Measurements from ENCODE around the gene TRIO.

TRIO gene

DNA sequence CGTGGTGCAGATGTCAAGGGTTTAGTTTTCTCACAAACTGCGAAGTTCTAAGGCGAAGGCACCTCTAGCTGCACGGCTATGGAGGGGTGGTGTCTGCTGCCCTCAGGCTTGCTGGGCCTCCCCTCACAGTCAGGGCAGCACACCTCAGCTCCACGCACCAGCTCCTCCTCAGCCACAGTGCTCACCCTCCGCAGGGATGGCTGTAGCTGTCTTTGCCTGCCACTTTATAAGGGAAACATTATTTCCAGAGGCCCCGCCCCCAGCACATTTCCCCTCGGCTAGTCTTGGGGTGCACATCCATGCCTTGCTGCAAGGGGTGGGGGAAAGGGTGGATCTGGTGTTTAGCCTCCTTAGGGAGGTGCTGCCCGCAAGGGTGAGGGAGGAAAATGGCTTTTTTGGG, 154.6 kb downstream of the TRIO start:
- no peak for DNase-seq (ENCODE audit: low read depth)

DNA sequence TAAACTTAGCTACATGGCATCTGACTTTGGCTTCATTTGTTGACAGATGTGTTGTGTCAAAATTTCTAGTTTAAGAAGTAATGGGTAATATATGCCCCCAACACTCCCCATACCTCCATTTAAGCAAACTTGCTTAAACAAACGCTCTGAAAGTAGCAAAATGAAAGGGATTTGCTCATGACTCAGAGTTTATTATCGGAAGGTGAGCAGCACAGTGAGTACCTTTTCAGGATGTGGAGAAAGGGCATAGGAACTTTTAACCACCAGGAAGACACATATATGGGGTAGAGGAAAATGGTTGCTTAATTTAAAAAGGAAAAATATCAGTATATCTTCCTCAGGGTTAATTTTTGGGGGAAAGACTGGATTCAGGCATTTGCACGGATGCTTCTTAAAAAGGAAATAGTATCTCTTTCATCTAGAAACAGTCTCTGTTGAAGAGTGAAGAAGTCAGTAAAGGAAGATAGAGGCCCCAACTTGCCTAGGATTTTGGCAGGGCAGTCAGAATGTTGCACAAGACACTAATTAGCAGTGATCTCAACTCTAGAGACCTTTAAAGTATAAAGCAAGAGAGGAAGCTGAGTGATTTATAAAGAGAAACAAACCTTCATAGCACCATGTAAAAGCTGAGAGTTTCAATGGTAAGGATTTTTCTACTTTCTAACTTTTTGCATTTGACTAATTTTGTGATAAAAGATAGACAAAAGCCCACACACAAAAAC, 155.1 kb downstream of the TRIO start:
- DNase-seq (ENCODE audit: low read depth), result no peak

DNA sequence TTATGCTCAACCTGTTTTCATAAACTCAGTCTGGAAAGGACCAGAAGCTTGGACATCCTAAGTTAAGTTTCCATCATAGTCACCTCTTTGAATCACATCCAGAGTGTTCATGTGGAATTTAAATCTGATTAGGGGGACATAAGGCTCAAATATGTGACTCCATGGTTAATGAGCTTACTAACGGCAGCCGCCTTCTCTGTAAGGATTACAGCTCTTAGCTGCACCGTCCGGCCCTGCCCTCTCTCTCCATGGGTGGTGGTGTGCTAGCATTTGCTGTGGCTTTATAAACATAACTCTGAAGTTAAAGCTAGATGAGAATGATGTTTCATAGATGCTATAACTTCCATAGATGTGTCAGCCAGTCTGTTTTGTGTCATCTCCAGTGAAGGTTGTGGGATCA, 156.5 kb downstream of the TRIO start:
- no peak for DNase-seq (ENCODE audit: low read depth)

DNA sequence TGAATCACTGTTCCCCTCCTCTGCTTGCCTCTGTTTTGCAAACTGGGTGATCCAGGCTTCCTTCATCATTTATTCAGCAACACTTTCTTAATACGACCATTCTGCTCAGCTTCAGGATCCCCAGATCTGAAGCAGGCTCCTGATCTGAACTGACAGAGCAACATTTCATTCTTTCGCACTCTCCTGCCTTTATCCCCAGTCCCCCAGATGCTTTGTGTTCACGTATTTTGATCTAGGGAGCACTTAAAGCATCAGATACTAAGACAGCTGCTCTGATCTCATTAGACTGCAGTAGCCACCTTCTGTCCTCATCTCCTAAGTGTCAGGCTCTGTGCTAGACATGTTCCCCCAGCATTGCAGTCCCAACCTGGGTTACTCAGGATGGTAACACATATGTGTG, 158.0 kb downstream of the TRIO start:
- no peak for DNase-seq (ENCODE audit: low read depth)

DNA sequence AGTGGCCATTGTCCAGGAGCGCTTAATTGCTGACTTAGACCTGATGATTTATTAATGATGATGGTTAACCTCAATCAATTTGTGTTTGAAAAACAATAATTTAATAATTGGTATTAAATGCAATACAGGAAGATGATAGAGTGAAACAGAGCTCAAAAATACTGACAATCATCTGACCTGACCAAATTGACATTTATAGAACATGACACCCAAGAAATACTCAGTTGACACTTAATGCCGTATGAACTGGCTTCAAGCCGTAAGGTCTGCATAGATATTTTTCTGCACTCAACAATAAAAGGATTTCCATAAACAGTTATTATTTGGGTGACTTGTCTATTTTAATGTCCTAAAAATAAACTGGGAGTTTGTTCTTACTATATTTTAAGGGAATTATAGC, 159.2 kb downstream of the TRIO start:
- no peak for DNase-seq (ENCODE audit: low read depth)

DNA sequence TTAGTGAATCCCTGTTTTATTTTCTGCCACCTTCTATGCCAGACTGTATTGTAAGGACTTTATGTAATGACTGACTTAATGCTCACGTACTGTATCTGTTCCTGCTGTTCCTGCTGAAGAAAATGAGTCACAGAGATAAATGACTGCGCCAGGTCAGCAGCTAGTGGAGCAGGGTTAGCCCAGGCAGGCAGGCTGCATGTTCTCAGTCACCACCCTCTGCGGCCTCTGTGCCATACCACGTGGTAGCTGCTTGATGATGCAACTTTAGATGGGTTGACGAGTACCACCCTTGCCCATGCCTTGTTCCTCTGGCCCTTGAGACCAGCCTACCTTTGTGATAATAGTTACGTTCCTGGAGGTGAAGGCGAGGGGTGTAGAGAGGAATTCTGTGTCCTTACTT, 161.9 kb downstream of the TRIO start:
- DNase-seq (ENCODE audit: low read depth), result peak; percentile 89

DNA sequence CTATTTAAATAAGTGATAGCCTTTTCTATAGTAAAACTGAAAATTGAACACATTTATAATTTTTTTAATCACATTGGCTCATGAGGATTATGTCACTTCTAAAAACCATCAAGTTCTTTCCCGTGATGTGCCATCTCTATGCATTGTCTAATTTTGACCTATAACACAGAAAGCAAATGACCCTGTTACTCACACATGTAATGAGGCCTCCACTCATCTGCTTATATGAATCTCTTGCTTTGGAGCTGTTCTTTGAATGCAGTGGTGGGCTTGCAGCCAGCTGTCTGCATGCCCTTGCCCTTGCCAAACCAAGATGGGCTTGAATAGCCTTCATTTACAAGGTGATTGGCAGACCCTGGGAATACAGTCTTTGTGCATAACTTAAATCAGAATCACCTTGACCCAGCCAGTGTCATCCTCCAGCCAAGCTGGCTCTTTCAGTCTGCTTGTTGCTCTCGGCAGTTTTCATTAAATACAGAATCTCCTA, 163.2 kb downstream of the TRIO start:
- no peak for DNase-seq (ENCODE audit: low read depth)

DNA sequence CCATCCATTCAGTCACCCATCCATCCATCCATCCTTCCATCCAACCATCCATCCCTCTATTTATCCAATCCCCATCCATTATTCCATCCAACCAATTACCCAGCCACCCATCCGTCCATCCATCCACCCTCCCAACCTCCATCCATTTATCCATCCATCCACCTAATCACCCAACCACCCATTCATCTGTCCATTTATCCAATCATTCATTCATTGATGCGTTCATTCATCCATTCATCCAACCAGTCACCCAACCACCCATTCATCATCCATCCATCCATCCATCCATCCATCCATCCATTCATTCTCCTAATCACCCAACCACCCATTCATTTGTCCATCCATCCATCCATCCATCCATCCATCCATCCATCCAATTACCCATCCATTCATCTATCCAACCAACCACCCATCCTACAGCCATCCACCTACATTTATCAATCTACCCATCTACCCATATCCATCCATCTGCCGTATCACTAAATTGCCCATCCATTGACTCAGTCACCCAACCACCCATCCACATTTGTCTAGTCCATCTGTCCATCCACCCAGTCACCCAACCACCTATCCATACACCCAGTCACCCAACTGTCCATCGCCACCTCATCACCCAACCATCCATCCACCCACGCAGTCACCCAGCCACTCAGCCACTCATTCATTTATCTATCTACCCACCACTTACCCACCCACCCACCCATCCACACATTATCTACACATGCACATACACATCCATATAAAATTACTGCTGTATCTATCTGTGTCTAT, 165.4 kb downstream of the TRIO start:
- peak; percentile 39 for DNase-seq (ENCODE audit: low read depth)

DNA sequence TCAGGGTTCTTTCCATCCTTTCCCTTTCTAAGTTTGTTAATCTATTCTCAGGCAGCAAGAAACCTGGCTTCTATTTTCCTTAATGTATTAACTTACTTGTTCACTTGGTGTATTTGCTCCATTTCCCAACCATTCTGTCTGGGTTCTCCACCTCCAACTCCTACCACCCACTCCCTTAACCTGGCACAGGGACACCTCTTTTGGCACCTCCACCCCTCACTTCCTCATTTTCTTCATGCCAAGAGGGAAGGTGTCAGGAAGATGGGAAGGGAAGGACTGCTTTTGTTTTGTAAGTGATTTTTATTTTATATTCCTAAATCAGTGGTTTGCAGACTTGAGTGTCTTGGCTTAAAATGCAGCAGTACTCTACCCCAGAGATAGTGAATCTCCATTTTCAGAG, 166.1 kb downstream of the TRIO start:
- no peak for DNase-seq (ENCODE audit: low read depth)

DNA sequence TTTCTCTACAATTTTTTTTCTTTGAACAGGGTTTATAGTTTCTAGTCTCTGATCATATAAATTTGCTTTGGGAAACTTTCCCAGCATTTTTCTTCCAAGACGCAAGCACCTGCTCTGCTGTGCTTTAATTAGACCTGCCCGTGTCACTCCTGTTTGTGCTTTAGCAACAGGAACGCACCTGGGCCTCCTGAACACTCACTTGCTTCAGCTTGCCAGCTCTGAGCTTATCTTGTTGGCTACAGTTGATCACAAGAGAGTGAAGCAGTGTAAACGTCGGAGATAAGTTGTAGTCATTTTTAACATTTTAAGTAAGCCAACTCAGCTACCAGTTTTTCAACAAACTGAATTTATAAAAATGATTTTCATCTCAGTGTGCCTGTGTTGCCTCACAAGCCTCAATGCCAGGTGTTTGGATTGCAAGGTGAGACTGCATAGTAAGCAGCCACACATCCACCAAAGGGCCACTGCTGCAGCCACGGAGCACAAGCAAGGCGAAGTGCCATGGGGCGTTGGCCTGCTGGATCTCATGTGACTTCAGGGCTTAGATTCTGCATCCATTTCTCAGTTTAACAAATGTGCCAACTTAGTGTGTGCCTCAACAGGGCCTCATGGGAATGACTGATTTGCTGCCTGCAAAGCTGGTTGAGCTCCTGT, 166.9 kb downstream of the TRIO start:
- DNase-seq (ENCODE audit: low read depth), result no peak

DNA sequence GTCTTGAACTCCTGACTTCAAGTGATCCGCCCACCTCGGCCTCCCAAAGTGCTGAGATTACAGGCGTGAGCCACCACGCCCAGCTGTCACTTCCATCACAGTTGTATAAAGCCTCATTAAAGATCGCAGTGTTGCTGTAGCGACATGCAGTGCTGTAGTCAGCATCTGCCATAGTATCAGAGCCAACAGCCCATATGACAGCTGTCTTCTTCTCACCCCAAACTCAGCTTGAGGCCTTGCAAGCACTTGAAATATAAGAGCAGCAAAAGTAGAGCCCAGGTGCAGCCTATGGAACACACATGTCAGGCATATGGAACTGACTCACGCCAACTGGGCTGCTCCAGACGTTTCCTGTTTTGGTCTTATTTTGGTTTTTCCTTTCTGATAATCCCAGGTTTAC, 167.8 kb downstream of the TRIO start:
- DNase-seq (ENCODE audit: low read depth), result no peak

DNA sequence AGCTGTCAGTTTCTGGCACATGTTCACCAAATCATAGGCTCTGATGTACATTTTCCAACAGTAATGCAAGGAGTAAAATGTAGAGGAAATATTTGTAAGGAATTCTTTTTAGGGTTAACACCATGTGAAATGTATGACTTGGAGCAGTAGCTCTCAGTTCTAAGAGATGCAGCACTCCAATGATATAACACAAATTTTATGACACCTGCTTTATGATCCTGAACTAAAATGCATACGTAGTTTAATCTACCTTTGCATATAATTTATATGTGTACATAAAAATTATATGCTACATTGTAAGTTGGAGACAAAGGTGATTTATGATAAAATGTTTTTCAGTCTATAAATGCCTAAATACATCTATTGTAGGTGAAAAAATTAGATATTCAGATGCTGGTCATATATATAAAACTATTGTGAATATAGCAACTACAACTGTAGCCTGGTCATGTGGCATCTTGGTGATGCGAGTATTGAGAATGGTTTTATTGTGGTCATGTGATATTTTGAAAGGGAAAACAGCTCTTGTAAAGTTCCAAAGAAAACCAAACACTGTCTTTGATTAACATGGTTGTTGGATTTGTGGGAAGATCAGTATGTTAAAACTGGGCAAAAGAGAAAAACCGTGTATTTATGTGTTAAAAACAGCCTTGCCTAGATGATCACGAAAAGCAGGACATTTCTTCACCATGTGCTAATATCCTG, 171.0 kb downstream of the TRIO start:
- DNase-seq (ENCODE audit: low read depth), result no peak

DNA sequence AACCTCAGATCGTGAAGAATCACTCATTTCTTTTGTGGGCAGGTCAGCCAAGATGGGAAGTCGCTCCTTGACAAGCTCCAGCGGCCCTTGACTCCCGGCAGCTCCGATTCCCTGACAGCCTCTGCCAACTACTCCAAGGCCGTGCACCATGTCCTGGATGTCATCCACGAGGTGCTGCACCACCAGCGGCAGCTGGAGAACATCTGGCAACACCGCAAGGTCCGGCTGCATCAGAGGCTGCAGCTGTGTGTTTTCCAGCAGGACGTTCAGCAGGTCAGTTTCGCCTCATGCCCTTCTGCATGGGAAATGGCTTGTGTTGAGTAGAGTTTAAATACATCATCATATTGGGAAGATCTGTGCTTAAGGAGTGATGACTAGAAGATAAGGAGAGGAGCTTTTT, 173.3 kb downstream of the TRIO start:
- no peak for DNase-seq (ENCODE audit: low read depth)

DNA sequence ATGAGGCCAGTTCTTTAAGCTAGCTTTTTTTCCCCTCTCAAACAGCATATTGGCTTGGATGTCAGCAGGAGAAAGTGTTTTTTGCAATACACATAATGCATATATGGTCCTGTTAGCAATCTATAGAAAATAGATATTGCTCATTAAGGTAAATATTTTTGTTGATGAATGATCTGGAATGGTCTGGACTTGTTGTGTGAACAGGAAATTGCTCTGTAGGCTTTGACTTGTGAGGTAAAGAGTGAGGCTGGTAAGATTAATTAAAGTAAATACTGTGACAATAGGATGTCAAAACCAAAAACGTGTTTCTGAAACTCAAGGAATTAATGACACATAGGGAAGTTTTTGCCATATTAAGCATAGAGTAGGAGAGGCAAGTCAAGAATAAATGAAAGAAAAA, 176.0 kb downstream of the TRIO start:
- no peak for DNase-seq (ENCODE audit: low read depth)

DNA sequence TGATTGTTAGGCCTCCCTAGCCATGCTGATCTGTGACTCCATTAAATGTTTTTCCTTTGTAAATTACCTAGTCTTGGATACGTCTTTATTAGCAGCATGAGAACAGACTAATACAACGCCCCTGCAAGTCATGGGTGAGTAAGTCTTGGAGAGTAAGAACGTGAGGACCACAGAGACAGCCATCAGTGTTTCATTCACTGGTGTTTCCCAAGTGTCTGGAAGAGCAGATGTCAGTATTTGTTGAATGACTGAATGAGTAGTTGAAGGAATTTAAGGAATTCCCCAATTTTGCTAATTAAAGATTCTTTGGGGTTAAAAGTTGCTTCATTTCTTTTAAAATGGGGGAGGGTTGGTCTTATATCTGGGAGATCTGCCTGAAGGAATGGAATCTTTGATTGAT, 178.8 kb downstream of the TRIO start:
- peak; percentile 33 for DNase-seq (ENCODE audit: low read depth)

DNA sequence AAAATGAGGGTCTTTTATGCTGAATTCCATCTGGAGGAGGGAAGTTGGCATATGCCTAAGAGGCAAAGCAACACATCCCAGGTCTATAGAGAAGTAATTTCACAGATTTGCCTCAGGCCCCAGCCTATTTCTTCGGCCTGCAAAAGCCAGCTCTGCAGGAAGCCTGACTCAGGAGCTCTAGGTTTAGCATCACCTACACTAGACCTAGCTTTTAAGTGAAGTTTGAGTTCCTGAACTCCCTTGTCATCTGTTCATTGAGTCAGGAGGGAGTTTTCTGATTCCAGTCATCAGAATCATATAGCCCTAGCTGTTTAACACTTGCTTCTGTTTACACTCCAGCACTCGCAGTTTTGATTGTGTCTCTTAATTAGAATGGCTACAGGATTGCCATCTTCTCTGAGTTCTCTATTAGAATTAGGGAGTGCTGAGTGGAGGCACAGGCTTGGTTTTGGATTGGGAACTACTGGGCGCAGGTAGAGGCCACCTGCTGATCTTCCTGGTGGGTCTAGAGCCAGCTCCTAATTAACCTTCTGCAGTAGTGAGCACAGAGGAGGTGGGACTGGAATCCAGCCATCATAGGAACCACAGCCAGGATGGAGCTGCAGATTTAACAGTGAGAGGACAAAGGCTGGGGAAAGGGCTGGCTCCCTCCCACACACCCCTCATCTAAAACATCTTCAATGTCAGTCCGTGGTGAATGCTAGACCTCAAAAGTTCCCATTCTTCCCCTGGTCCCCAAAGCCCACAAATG, 179.5 kb downstream of the TRIO start:
- peak; percentile 27 for DNase-seq (ENCODE audit: low read depth)

DNA sequence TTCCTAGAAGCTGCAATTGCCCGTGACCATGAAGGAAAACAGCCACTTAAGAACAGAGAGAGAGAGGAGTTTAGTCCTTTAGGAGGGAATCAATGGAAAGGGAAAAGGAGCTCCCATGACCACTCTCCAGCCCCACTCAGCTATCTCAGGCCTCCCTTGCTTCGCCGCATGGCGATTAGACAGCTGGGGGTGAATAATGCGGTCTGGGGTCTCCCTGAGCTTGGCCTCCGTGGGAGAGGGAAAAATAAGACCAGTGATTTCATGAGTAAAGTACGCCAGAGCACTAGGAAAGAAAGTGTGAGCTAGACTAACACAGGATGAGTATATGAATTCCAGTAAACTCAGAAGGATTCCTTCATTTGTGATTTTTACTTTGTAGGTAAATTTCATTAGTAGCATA, 180.3 kb downstream of the TRIO start:
- DNase-seq (ENCODE audit: low read depth), result no peak

DNA sequence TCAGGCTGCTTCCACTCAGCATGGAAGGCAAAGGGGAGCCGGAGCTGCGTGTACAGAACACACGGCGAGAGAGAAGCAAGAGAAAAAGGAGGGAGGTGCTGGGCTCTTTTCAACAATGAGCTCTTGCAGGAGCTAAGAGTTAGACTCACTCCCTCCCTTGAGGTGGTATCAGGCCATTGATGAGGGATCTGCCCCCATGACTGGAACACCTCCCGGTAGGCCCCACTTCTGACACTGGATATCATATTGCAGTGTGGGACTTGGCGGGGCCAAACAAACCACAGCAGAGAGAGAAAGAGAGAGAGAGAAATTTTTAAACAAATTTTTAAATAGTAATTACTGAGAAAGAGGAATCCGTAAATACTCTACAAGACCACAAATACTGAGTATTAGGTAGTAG, 182.2 kb downstream of the TRIO start:
- no peak for DNase-seq (ENCODE audit: low read depth)

DNA sequence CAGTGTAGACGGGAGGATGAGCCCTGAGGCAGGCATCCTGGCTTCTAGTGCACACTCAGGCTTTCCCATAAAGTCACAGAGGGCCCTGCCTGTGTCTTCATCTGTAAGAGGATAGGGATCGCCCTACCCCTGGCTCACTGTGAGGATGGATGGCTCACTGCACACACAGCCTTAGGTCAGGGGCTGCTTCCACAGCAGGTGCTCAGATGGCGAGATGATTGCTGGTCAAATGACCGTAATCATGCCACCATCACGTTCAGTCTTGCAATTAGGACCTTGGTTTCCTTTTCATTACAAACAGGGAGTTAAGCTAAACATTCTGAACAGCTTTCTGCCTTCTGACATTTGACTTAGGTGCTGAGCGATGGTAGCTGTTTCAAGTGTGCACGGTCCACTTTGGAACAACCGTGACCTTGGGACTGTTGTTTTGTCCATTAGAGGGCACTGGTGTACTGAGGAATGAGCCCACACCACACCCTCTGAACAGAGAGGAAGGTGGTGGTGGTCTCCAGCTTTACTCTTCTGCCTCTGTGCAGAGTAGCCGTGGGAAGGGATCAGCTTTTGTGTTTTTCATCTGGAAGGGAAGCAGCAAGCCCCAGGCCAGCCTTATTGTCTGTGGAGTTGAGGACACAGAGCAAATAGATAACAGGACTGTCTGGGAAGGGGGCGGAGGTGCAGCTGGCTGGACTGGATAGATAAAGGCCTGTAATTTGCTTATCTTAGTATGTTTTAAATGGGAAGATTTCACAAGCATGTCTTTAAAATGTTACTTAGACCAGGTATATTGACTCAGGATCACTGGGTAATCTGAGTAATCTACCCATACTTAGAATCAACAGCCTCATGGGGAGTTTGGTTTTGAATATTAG, 183.1 kb downstream of the TRIO start:
- peak; percentile 32 for DNase-seq (ENCODE audit: low read depth)

DNA sequence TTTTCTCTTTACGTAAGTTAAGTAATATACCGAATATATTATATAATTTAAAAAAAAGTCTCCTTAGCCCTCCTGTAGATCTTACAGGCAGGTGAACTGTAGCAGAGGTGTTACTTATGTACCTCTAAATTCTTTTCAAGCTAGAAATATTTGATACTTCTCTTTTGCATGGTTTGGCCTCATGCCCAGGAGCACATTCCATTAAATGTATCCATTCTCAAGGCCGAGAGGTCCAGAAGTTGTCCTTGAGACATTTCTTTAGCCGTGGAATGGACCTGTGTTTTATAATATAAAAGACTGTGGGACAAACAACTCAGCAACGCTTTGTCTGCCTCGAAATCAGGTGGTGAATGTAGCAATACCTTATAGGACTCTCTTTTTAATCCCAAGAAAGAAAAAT, 184.5 kb downstream of the TRIO start:
- no peak for DNase-seq (ENCODE audit: low read depth)

DNA sequence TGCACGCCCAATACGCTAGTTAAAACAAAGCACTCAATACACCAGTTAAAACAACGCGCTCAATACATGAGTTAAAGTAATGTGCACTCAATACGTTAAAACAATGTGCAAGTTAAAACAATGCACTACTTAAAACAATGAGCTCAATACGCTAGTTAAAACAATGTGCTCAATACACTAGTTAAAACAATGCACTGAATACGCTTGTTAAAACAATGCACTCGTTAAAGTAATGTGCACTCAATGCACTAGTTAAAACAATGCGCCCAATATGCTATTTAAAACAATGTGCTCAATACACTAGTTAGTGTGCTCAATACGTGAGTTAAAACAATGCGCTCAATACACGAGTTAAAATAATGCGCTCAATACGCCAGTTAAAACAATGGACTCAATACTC, 185.0 kb downstream of the TRIO start:
- no peak for DNase-seq (ENCODE audit: low read depth)

All from ELR (cell line).